DOHH2 (cell line): Measurements from ENCODE around the gene FAM117B.

ENCODE experiments used
- H3F3A ChIP-seq: fragments of 200-600 bp; sonication (generic), shearing (Covaris generic); 2 replicates; pipeline ENCODE4 v1.6.0; 2016; ENCODE audit warnings: antibody characterized with exemption, mild to moderate bottlenecking; ENCODE audit not compliant: control insufficient read depth, insufficient read depth
- H3K27ac ChIP-seq: fragments of 200-600 bp; sonication (generic); 2 replicates; pipeline ENCODE4 v1.5.1; 2014; ENCODE audit warnings: low read depth, mild to moderate bottlenecking, low read length, moderate library complexity
- H3K27me3 ChIP-seq: fragments of 200-600 bp; sonication (generic); 2 replicates; pipeline ENCODE4 v1.6.1; 2014; ENCODE audit warnings: mild to moderate bottlenecking, low read length, mixed read lengths; ENCODE audit not compliant: control insufficient read depth
- H3K36me3 ChIP-seq: fragments of 200-600 bp; sonication (generic); 2 replicates; pipeline ENCODE4 v1.6.1; 2014; ENCODE audit warnings: mild to moderate bottlenecking, low read length, moderate library complexity, mixed read lengths; ENCODE audit not compliant: control insufficient read depth
- H3K4me1 ChIP-seq: fragments of 200-600 bp; sonication (generic); 2 replicates; pipeline ENCODE4 v1.6.1; 2014; ENCODE audit warnings: mild to moderate bottlenecking, low read length, mixed read lengths; ENCODE audit not compliant: control insufficient read depth
- H3K4me2 ChIP-seq: fragments of 200-600 bp; sonication (generic); 2 replicates; pipeline ENCODE4 v1.6.0; 2014; ENCODE audit warnings: mild to moderate bottlenecking, low read length, moderate library complexity
- H3K4me3 ChIP-seq: fragments of 200-600 bp; sonication (generic); 2 replicates; pipeline ENCODE4 v1.5.1; 2014; ENCODE audit warnings: mild to moderate bottlenecking, low read length, mixed read lengths
- H3K79me2 ChIP-seq: fragments of 200-600 bp; sonication (generic); 2 replicates; pipeline ENCODE4 v1.6.1; 2014; ENCODE audit warnings: mild to moderate bottlenecking, low read length, mixed read lengths; ENCODE audit not compliant: control insufficient read depth
- H3K9me2 ChIP-seq: fragments of 200-600 bp; sonication (generic); replicated peaks from 2 replicates; pipeline ENCODE4 v1.6.1; 2014; ENCODE audit warnings: mild to moderate bottlenecking, low read length, mixed read lengths; ENCODE audit not compliant: control insufficient read depth
- H3K9me3 ChIP-seq: fragments of 200-600 bp; sonication (generic); 2 replicates; pipeline ENCODE4 v1.6.1; 2014; ENCODE audit warnings: antibody characterized with exemption, low read length, mixed read lengths; ENCODE audit not compliant: control insufficient read depth, insufficient read depth
- H4K20me1 ChIP-seq: fragments of 200-600 bp; sonication (generic); 2 replicates; pipeline ENCODE4 v1.6.0; 2014; ENCODE audit warnings: low read depth, mild to moderate bottlenecking, antibody characterized with exemption, low read length, moderate library complexity; ENCODE audit not compliant: control insufficient read depth, insufficient read depth
- CTCF ChIP-seq: fragments of 200-600 bp; sonication (generic); IDR thresholded peaks from one replicate; pipeline ENCODE4 v1.5.1; 2014; ENCODE audit warnings: antibody characterized with exemption, mild to moderate bottlenecking, low read depth, low read length; ENCODE audit not compliant: poor library complexity, severe bottlenecking
- EZH2phosphoT487 ChIP-seq: fragments of 200-600 bp; sonication (generic); IDR thresholded peaks from 2 replicates; pipeline ENCODE4 v1.6.1; 2017; ENCODE audit warnings: borderline replicate concordance, mild to moderate bottlenecking, antibody characterized with exemption, low read length, moderate library complexity, mixed read lengths

Gene FAM117B

GRCh38 chr2:202758128-202758527, 123.4 kb downstream of the FAM117B start:
- no peak for TF ChIP-seq EZH2phosphoT487
- no peak for TF ChIP-seq CTCF
- Histone ChIP-seq H3K4me1 (no peaks in the 10 kb centered on the region), H3K27ac (no peak overlapping the region)

GRCh38 chr2:202758604-202759003, 123.8 kb downstream of the FAM117B start:
- Histone ChIP-seq H3K36me3 (peaks cover 21% of the 10 kb centered on the region), H3K27ac (no peak overlapping the region), H3F3A (no peaks in the 10 kb centered on the region), H4K20me1 (no peaks in the 10 kb centered on the region), H3K79me2 (no peaks in the 10 kb centered on the region), H3K27me3 (no peaks in the 10 kb centered on the region), H3K4me1 (no peaks in the 10 kb centered on the region), H3K9me3 (no peaks in the 10 kb centered on the region), H3K9me2 (no peaks in the 10 kb centered on the region), H3K4me3 (no peak overlapping the region), H3K4me2 (no peak overlapping the region)
- no peak for TF ChIP-seq CTCF
- no peak for TF ChIP-seq EZH2phosphoT487

More at GRCh38 chr2:202758128-202758527, 123.4 kb downstream of the FAM117B start:
- H3F3A ChIP-seq, result no peaks in the 10 kb centered on the region
- H3K4me2 ChIP-seq, result no peak overlapping the region
- H3K79me2 ChIP-seq, result no peaks in the 10 kb centered on the region
- no peaks in the 10 kb centered on the region for H3K9me2 ChIP-seq
- no peak overlapping the region for H3K4me3 ChIP-seq
- no peaks in the 10 kb centered on the region for H3K27me3 ChIP-seq
- no peaks in the 10 kb centered on the region for H4K20me1 ChIP-seq
- peaks cover 21% of the 10 kb centered on the region for H3K36me3 ChIP-seq
- H3K9me3 ChIP-seq, result no peaks in the 10 kb centered on the region

GRCh38 chr2:202760848-202761247, 126.1 kb downstream of the FAM117B start:
- Histone ChIP-seq H3K27me3 (no peaks in the 10 kb centered on the region), H3K36me3 (peaks cover 24% of the 10 kb centered on the region)

More at GRCh38 chr2:202760848-202761247, 126.1 kb downstream of the FAM117B start:
- no peaks in the 10 kb centered on the region for H3K9me3 ChIP-seq
- no peaks in the 10 kb centered on the region for H3K9me2 ChIP-seq
- no peak overlapping the region for H3K4me2 ChIP-seq
- H3F3A ChIP-seq, result no peaks in the 10 kb centered on the region
- no peaks in the 10 kb centered on the region for H4K20me1 ChIP-seq
- no peak overlapping the region for H3K27ac ChIP-seq
- H3K4me3 ChIP-seq, result no peak overlapping the region
- H3K4me1 ChIP-seq, result no peaks in the 10 kb centered on the region
- TF ChIP-seq EZH2phosphoT487, result no peak
- no peak for TF ChIP-seq CTCF
- H3K79me2 ChIP-seq, result no peaks in the 10 kb centered on the region
